GM19193 (cell line): ENCODE measurements around the gene KBTBD8.

Source experiments
- POLR2A ChIP-seq: IDR thresholded peaks from 4 replicates; pipeline ENCODE4 v1.6.1; 2011; ENCODE audit not compliant: insufficient read depth, insufficient read length; ENCODE audit errors: extremely low read depth

The KBTBD8 gene

GRCh38 chr3:67011414-67012131 is 13.5 kb downstream of the KBTBD8 start:
- no peak for TF ChIP-seq POLR2A

GRCh38 chr3:67012564-67012963 is 14.5 kb downstream of the KBTBD8 start:
- TF ChIP-seq POLR2A, result no peak

- TF ChIP-seq POLR2A, result no peak
Observed at GRCh38 chr3:67015702-67016484, 17.8 kb downstream of the KBTBD8 start.

- TF ChIP-seq POLR2A, result no peak
Observed at GRCh38 chr3:67016522-67017080, 18.5 kb downstream of the KBTBD8 start.

- no peak for TF ChIP-seq POLR2A
Observed at GRCh38 chr3:67017211-67017610, 19.1 kb downstream of the KBTBD8 start.

- peak; percentile 26 for TF ChIP-seq POLR2A
Observed at GRCh38 chr3:67018105-67018788, 20.1 kb downstream of the KBTBD8 start.

GRCh38 chr3:67018789-67019526 is 20.9 kb downstream of the KBTBD8 start:
- no peak for TF ChIP-seq POLR2A

GRCh38 chr3:67028001-67028784 is 30.1 kb downstream of the KBTBD8 start:
- TF ChIP-seq POLR2A, result no peak

GRCh38 chr3:67030785-67031740 is 33.0 kb downstream of the KBTBD8 start:
- TF ChIP-seq POLR2A, result no peak

- no peak for TF ChIP-seq POLR2A
Observed at GRCh38 chr3:67031986-67032385, 33.9 kb downstream of the KBTBD8 start.

GRCh38 chr3:67033079-67033478 is 35.0 kb downstream of the KBTBD8 start:
- TF ChIP-seq POLR2A, result no peak

GRCh38 chr3:67034371-67034770 is 36.3 kb downstream of the KBTBD8 start:
- no peak for TF ChIP-seq POLR2A

- TF ChIP-seq POLR2A, result no peak
Observed at GRCh38 chr3:67037615-67038014, 39.5 kb downstream of the KBTBD8 start.

GRCh38 chr3:67044295-67044694 is 46.2 kb downstream of the KBTBD8 start:
- no peak for TF ChIP-seq POLR2A
